GM23338 (cell line): ENCODE data around the gene PTPN22. TPM values are rescaled to one million over a fixed set of nuclear protein-coding genes. Genes with fewer than 3 reads are reported as not detected.

Experiments used
- ATAC-seq: fragments of 200-7000 bp; cut with Tn5 transposase; 3 replicates; pipeline ENCODE4 v1.9.1; 2020
- DNase-seq: peaks from one replicate; pipeline ENCODE4 v3.0.0-alpha.2; 2015; ENCODE audit warnings: low spot score
- H2AFZ ChIP-seq: fragments of 200-600 bp; sonication (generic); 2 replicates; pipeline ENCODE4 v1.8.0; 2016; ENCODE audit warnings: antibody characterized with exemption, mild to moderate bottlenecking, moderate library complexity
- H3F3A ChIP-seq: fragments of 200-600 bp; sonication (generic); replicated peaks from 2 replicates; pipeline ENCODE4 v1.8.0; 2017; ENCODE audit warnings: antibody characterized with exemption, mixed run types, low read depth
- H3K27ac ChIP-seq: fragments of 200-600 bp; sonication (generic); 2 replicates; pipeline ENCODE4 v1.6.1; 2016; ENCODE audit warnings: low read depth
- H3K27me3 ChIP-seq: fragments of 200-600 bp; sonication (generic); 2 replicates; pipeline ENCODE4 v1.8.0; 2016; ENCODE audit warnings: mild to moderate bottlenecking, mixed run types, moderate library complexity; ENCODE audit not compliant: insufficient read depth
- H3K36me3 ChIP-seq: fragments of 200-600 bp; sonication (generic); 2 replicates; pipeline ENCODE4 v1.8.0; 2016; ENCODE audit warnings: mild to moderate bottlenecking; ENCODE audit not compliant: insufficient read depth
- H3K4me1 ChIP-seq: fragments of 200-600 bp; sonication (generic); 2 replicates; pipeline ENCODE4 v1.8.0; 2016; ENCODE audit warnings: mild to moderate bottlenecking, moderate library complexity; ENCODE audit not compliant: insufficient read depth
- H3K4me2 ChIP-seq: fragments of 200-600 bp; sonication (generic); 2 replicates; pipeline ENCODE4 v1.7.1; 2017; ENCODE audit warnings: mixed run types
- H3K4me3 ChIP-seq: fragments of 200-600 bp; sonication (generic); 2 replicates; pipeline ENCODE4 v1.6.1; 2016; ENCODE audit warnings: mixed run types
- H3K79me2 ChIP-seq: fragments of 200-600 bp; sonication (generic); replicated peaks from 2 replicates; pipeline ENCODE4 v1.8.0; 2017; ENCODE audit warnings: mild to moderate bottlenecking; ENCODE audit not compliant: insufficient read depth
- H3K9me2 ChIP-seq: fragments of 200-600 bp; sonication (generic); 2 replicates; pipeline ENCODE4 v1.8.0; 2017; ENCODE audit not compliant: insufficient read depth
- H4K20me1 ChIP-seq: fragments of 200-600 bp; sonication (generic); replicated peaks from 2 replicates; pipeline ENCODE4 v1.8.0; 2017; ENCODE audit warnings: mild to moderate bottlenecking; ENCODE audit not compliant: insufficient read depth
- H3K27ac Mint-ChIP-seq: 2 replicates; pipeline ENCODE4 v1.8.0; 2020; ENCODE audit warnings: inconsistent platforms, mild to moderate bottlenecking, moderate library complexity, mixed read lengths
- H3K27me3 Mint-ChIP-seq: 3 replicates; pipeline ENCODE4 v1.8.0; 2022; ENCODE audit warnings: low read depth, mild to moderate bottlenecking, moderate library complexity, mixed read lengths, inconsistent platforms; ENCODE audit not compliant: insufficient read depth, poor library complexity
- H3K36me3 Mint-ChIP-seq: 3 replicates; pipeline ENCODE4 v1.8.0; 2021; ENCODE audit warnings: low read depth, mild to moderate bottlenecking, inconsistent platforms, moderate library complexity, mixed read lengths
- H3K4me1 Mint-ChIP-seq: 3 replicates; pipeline ENCODE4 v1.8.0; 2020; ENCODE audit warnings: mild to moderate bottlenecking, inconsistent platforms, mixed read lengths
- H3K4me3 Mint-ChIP-seq: 3 replicates; pipeline ENCODE4 v1.8.0; 2021; ENCODE audit warnings: moderate library complexity, mild to moderate bottlenecking, inconsistent platforms, mixed read lengths
- H3K9me3 Mint-ChIP-seq: 3 replicates; pipeline ENCODE4 v1.8.0; 2020; ENCODE audit warnings: moderate library complexity, mild to moderate bottlenecking, inconsistent platforms, mixed read lengths
- EZH2 ChIP-seq: fragments of 200-600 bp; sonication (generic); IDR thresholded peaks from one replicate; pipeline ENCODE4 v1.8.0; 2017; ENCODE audit warnings: antibody characterized with exemption, mild to moderate bottlenecking, low read depth; ENCODE audit not compliant: unreplicated experiment
- POLR2AphosphoS5 ChIP-seq: IDR thresholded peaks from 2 replicates; pipeline ENCODE4 v1.6.1; 2016; ENCODE audit warnings: antibody characterized with exemption, low read depth
- STAT1 ChIP-seq: IDR thresholded peaks from one replicate; pipeline ENCODE4 v1.6.1; 2016; ENCODE audit warnings: antibody characterized with exemption; ENCODE audit not compliant: unreplicated experiment
- ZNF114 ChIP-seq: fragments of 250-450 bp; sonication (Bioruptor Pico); IDR thresholded peaks from 2 replicates; pipeline ENCODE4 v1.5.0; 2020; ENCODE audit warnings: mild to moderate bottlenecking, moderate library complexity
- ZNF331 ChIP-seq: fragments of 250-450 bp; sonication (Bioruptor Pico); IDR thresholded peaks from 2 replicates; pipeline ENCODE4 v1.5.0; 2020; ENCODE audit warnings: low read depth, mild to moderate bottlenecking, moderate library complexity
- polyA plus RNA-seq: library from polyadenylated mRNA; unstranded; fragments of >200 nt; fragmentation: Nextera tagmentation; extraction: Ambion mirVana; gene quantifications from 2 replicates; pipeline ENCODE4 v1.2.1, GENCODE V29; 2016
- total RNA-seq: library from RNA; depleted of rRNA; stranded (reverse); fragments of >200 nt; shearing (Covaris generic); gene quantifications from 2 replicates; pipeline ENCODE4 v1.2.3, GENCODE V29; 2014
- TF ChIP-seq, protein P1 (sequence below), 2 experiments: fragments of 200-600 bp in 1 of 2; sonication (generic) in 1 of 2; conservative IDR thresholded peaks; 2 replicates each; pipeline versions ENCODE4 v1.5.1 to v1.6.1; 2016 to 2017; ENCODE audit warnings: antibody characterized with exemption in 2 of 2, low read depth in 2 of 2, mild to moderate bottlenecking in 2 of 2, moderate library complexity in 1 of 2
- TF ChIP-seq, protein P2 (sequence below): fragments of 250-450 bp; sonication (Bioruptor Pico); IDR thresholded peaks from 2 replicates; pipeline ENCODE4 v1.5.0; 2020; ENCODE audit warnings: mild to moderate bottlenecking, moderate library complexity

PTPN22 gene
- total and polyA plus RNA-seq, 2 experiments from 2014 or later = 0.08 TPM; not detected in 1

DNA sequence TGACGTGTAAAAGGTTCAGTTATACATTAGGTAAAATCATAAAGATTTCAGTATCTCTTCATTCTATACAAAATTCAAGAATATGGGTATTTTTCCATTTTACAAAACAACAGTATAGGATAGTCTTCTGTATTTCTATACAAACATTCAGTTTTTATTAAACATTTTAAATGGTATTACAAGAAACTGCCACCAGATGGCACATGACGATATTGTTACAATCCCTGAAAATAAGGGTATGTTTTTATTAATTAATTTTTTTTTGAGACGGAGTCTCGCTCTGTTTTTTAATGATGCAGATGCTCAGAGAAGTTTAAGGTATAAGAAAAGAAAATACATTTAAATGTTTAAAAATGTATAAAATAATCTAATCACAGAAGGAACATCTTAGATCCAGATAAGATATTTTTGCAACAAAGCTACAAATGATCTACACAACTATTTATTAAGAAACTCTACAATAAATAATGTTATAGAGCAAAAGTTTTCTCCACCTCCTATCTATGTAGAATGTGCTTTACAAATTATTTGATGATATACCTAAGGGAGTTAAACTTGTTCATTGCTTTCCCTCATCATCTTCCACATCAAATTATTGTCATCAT, 35.7 kb downstream of the PTPN22 start:
- no peak overlapping the region for H3K4me3 ChIP-seq
- no peaks in the 10 kb centered on the region for H3K4me1 ChIP-seq
- H3K9me2 ChIP-seq = no peaks in the 10 kb centered on the region
- no peak for ATAC-seq
- DNase-seq = peak; percentile 57
- H3K4me3 Mint-ChIP-seq = no peak overlapping the region
- no peaks in the 10 kb centered on the region for H4K20me1 ChIP-seq
- H2AFZ ChIP-seq = no peak overlapping the region
- no peaks in the 10 kb centered on the region for H3K79me2 ChIP-seq
- H3K9me3 Mint-ChIP-seq = no peaks in the 10 kb centered on the region
- no peak overlapping the region for H3K27ac Mint-ChIP-seq
- no peaks in the 10 kb centered on the region for H3K4me1 Mint-ChIP-seq
- H3K4me2 ChIP-seq = no peak overlapping the region
- H3K36me3 ChIP-seq = no peaks in the 10 kb centered on the region
- no peaks in the 10 kb centered on the region for H3K36me3 Mint-ChIP-seq
- no peaks in the 10 kb centered on the region for H3K27me3 ChIP-seq
- no peak overlapping the region for H3K27ac ChIP-seq
- H3K27me3 Mint-ChIP-seq = peaks cover 6% of the 10 kb centered on the region
- H3F3A ChIP-seq = no peaks in the 10 kb centered on the region
- TF ChIP-seq, protein P1, sequence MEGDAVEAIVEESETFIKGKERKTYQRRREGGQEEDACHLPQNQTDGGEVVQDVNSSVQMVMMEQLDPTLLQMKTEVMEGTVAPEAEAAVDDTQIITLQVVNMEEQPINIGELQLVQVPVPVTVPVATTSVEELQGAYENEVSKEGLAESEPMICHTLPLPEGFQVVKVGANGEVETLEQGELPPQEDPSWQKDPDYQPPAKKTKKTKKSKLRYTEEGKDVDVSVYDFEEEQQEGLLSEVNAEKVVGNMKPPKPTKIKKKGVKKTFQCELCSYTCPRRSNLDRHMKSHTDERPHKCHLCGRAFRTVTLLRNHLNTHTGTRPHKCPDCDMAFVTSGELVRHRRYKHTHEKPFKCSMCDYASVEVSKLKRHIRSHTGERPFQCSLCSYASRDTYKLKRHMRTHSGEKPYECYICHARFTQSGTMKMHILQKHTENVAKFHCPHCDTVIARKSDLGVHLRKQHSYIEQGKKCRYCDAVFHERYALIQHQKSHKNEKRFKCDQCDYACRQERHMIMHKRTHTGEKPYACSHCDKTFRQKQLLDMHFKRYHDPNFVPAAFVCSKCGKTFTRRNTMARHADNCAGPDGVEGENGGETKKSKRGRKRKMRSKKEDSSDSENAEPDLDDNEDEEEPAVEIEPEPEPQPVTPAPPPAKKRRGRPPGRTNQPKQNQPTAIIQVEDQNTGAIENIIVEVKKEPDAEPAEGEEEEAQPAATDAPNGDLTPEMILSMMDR (conservative IDR thresholded peaks at IDR 0.05; ENCODE audit: low read depth in 2 of 2) = peak in 1 of 2 experiments; percentile 73; a peak in 3 of 4 replicates
- TF ChIP-seq, protein P2, sequence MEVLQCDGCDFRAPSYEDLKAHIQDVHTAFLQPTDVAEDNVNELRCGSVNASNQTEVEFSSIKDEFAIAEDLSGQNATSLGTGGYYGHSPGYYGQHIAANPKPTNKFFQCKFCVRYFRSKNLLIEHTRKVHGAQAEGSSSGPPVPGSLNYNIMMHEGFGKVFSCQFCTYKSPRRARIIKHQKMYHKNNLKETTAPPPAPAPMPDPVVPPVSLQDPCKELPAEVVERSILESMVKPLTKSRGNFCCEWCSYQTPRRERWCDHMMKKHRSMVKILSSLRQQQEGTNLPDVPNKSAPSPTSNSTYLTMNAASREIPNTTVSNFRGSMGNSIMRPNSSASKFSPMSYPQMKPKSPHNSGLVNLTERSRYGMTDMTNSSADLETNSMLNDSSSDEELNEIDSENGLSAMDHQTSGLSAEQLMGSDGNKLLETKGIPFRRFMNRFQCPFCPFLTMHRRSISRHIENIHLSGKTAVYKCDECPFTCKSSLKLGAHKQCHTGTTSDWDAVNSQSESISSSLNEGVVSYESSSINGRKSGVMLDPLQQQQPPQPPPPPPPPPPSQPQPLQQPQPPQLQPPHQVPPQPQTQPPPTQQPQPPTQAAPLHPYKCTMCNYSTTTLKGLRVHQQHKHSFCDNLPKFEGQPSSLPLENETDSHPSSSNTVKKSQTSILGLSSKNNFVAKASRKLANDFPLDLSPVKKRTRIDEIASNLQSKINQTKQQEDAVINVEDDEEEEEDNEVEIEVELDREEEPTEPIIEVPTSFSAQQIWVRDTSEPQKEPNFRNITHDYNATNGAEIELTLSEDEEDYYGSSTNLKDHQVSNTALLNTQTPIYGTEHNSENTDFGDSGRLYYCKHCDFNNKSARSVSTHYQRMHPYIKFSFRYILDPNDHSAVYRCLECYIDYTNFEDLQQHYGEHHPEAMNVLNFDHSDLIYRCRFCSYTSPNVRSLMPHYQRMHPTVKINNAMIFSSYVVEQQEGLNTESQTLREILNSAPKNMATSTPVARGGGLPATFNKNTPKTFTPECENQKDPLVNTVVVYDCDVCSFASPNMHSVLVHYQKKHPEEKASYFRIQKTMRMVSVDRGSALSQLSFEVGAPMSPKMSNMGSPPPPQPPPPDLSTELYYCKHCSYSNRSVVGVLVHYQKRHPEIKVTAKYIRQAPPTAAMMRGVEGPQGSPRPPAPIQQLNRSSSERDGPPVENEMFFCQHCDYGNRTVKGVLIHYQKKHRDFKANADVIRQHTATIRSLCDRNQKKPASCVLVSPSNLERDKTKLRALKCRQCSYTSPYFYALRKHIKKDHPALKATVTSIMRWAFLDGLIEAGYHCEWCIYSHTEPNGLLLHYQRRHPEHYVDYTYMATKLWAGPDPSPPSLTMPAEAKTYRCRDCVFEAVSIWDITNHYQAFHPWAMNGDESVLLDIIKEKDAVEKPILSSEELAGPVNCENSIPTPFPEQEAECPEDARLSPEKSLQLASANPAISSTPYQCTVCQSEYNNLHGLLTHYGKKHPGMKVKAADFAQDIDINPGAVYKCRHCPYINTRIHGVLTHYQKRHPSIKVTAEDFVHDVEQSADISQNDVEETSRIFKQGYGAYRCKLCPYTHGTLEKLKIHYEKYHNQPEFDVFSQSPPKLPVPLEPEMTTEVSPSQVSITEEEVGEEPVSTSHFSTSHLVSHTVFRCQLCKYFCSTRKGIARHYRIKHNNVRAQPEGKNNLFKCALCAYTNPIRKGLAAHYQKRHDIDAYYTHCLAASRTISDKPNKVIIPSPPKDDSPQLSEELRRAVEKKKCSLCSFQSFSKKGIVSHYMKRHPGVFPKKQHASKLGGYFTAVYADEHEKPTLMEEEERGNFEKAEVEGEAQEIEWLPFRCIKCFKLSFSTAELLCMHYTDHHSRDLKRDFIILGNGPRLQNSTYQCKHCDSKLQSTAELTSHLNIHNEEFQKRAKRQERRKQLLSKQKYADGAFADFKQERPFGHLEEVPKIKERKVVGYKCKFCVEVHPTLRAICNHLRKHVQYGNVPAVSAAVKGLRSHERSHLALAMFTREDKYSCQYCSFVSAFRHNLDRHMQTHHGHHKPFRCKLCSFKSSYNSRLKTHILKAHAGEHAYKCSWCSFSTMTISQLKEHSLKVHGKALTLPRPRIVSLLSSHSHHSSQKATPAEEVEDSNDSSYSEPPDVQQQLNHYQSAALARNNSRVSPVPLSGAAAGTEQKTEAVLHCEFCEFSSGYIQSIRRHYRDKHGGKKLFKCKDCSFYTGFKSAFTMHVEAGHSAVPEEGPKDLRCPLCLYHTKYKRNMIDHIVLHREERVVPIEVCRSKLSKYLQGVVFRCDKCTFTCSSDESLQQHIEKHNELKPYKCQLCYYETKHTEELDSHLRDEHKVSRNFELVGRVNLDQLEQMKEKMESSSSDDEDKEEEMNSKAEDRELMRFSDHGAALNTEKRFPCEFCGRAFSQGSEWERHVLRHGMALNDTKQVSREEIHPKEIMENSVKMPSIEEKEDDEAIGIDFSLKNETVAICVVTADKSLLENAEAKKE = no peak
- TF ChIP-seq EZH2 (no peak), ZNF331 (no peak), STAT1 (no peak), ZNF114 (no peak), POLR2AphosphoS5 (no peak)
